AG20443 (cell line): Measurements from ENCODE around the gene LRBA.

ENCODE experiments used
- DNase-seq: peaks from one replicate; pipeline ENCODE4 v3.0.0; 2012; ENCODE audit warnings: low spot score, mixed read lengths

The LRBA gene

GRCh38 chr4:150805183-150806025 lies 209.7 kb downstream of the LRBA start:
- no peak for DNase-seq

- no peak for DNase-seq
Measured at GRCh38 chr4:150801833-150802232, 213.3 kb downstream of the LRBA start.

- DNase-seq: no peak
Measured at GRCh38 chr4:150799207-150799606, 215.9 kb downstream of the LRBA start.

- DNase-seq: no peak
Measured at GRCh38 chr4:150794706-150795105, 220.4 kb downstream of the LRBA start.

GRCh38 chr4:150789864-150790263 lies 225.2 kb downstream of the LRBA start:
- DNase-seq: no peak

GRCh38 chr4:150784939-150785338 lies 230.1 kb downstream of the LRBA start:
- DNase-seq: no peak

- DNase-seq: no peak
Measured at GRCh38 chr4:150784305-150784704, 230.8 kb downstream of the LRBA start.

- no peak for DNase-seq
Measured at GRCh38 chr4:150782921-150783320, 232.2 kb downstream of the LRBA start.

- DNase-seq: no peak
Measured at GRCh38 chr4:150782311-150782710, 232.8 kb downstream of the LRBA start.

GRCh38 chr4:150781191-150781590 lies 233.9 kb downstream of the LRBA start:
- DNase-seq: no peak

GRCh38 chr4:150779707-150780106 lies 235.4 kb downstream of the LRBA start:
- no peak for DNase-seq

- no peak for DNase-seq
Measured at GRCh38 chr4:150773729-150774449, 241.2 kb downstream of the LRBA start.

GRCh38 chr4:150773032-150773431 lies 242.1 kb downstream of the LRBA start:
- DNase-seq: no peak

- no peak for DNase-seq
Measured at GRCh38 chr4:150771382-150771781, 243.7 kb downstream of the LRBA start.

- no peak for DNase-seq
Measured at GRCh38 chr4:150769845-150770244, 245.2 kb downstream of the LRBA start.

- peak; percentile 61 for DNase-seq
Measured at GRCh38 chr4:150769248-150769647, 245.8 kb downstream of the LRBA start.

GRCh38 chr4:150768497-150768896 lies 246.6 kb downstream of the LRBA start:
- no peak for DNase-seq

GRCh38 chr4:150765216-150765615 lies 249.9 kb downstream of the LRBA start:
- no peak for DNase-seq

GRCh38 chr4:150751648-150752047 lies 263.4 kb downstream of the LRBA start:
- no peak for DNase-seq

GRCh38 chr4:150750824-150751223 lies 264.3 kb downstream of the LRBA start:
- no peak for DNase-seq

GRCh38 chr4:150746156-150746555 lies 268.9 kb downstream of the LRBA start:
- no peak for DNase-seq

GRCh38 chr4:150744570-150744969 lies 270.5 kb downstream of the LRBA start:
- DNase-seq: no peak

GRCh38 chr4:150743564-150744342 lies 271.3 kb downstream of the LRBA start:
- no peak for DNase-seq
